Choroid plexus epithelial cell (primary cell): Measurements from ENCODE around the gene NIPSNAP3A.
A peak's percentile ranks its signal among the peaks of the same experiment; 100 is the strongest.

Source experiments
- DNase-seq: peaks from one replicate; pipeline ENCODE4 v3.0.0-alpha.2; 2010; ENCODE audit warnings: low read depth
- H3K4me3 ChIP-seq: 2 replicates; pipeline ENCODE4 v1.5.1; 2011; ENCODE audit warnings: low read depth, mild to moderate bottlenecking, control low read depth, low read length, moderate library complexity
- TF ChIP-seq, protein P1 (sequence below): conservative IDR thresholded peaks from 2 replicates; pipeline ENCODE4 v1.5.1; 2011; ENCODE audit warnings: low read depth, mild to moderate bottlenecking, control low read depth, inconsistent platforms, low read length, moderate library complexity

NIPSNAP3A gene

DNA sequence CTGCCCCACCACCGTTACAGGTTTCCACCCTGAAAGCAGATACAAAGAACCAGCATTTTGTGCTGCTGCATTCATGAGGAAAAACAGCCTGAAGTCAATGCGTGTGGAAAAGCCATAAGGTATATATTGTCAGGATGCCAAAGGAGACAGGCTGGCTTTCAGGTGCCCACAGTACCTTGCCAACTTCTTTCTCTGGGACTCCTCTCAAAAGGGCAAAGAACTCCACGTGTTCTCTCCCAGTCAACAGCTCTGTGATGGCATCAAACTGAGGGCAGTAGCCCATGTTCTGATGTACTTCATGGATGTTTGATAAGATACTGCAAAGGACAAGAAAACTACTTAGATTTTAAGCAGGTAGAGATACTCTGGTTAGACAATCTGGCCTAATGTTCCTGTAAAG, 40.8 kb downstream of the NIPSNAP3A start:
- no peak overlapping the region for H3K4me3 ChIP-seq
- TF ChIP-seq, protein P1, sequence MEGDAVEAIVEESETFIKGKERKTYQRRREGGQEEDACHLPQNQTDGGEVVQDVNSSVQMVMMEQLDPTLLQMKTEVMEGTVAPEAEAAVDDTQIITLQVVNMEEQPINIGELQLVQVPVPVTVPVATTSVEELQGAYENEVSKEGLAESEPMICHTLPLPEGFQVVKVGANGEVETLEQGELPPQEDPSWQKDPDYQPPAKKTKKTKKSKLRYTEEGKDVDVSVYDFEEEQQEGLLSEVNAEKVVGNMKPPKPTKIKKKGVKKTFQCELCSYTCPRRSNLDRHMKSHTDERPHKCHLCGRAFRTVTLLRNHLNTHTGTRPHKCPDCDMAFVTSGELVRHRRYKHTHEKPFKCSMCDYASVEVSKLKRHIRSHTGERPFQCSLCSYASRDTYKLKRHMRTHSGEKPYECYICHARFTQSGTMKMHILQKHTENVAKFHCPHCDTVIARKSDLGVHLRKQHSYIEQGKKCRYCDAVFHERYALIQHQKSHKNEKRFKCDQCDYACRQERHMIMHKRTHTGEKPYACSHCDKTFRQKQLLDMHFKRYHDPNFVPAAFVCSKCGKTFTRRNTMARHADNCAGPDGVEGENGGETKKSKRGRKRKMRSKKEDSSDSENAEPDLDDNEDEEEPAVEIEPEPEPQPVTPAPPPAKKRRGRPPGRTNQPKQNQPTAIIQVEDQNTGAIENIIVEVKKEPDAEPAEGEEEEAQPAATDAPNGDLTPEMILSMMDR = no peak
- no peak for DNase-seq

DNA sequence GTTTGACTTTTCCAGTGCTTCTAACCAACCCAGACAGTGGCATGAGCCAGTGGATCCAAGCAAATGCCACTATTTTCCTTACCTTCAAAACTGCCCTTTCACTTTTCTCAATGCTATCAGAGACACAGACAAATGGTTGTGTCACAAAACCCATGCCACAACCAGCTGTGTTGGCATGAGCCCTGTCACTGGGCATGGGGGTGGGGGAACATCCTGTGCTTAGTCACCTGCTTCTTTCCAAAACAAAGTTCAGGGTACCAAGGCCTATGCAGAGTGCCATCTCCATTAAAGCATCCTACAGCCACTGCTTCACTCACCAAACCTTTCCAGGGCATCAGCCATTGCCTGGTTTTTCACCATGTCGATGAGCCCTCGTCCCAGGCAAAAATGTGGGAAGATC, 46.6 kb downstream of the NIPSNAP3A start:
- TF ChIP-seq, protein P1 = no peak

DNA sequence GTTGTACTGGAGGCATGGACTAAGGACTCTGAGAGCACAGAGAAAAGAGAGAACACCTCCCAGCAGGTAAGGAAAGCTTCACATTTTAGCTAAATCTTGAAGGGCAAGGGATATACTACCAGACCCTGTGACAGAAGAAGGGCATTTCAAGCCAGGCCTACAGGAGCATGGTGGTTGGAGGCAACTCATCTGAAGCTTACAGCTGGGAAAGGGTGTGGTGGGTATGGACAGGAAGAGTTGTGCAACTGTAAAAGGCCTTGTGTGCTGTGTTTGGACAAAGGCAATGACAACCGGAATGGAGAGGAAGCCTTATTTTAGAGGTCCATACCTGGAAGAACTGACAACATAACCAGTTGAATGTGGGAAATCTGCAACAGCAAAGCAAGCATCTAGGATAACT, 47.6 kb downstream of the NIPSNAP3A start:
- TF ChIP-seq, protein P1 = no peak
- peak; percentile 22 for DNase-seq

More for the DNA sequence above, 46.6 kb downstream of the NIPSNAP3A start:
- no peak overlapping the region for H3K4me3 ChIP-seq
- DNase-seq = no peak

DNA sequence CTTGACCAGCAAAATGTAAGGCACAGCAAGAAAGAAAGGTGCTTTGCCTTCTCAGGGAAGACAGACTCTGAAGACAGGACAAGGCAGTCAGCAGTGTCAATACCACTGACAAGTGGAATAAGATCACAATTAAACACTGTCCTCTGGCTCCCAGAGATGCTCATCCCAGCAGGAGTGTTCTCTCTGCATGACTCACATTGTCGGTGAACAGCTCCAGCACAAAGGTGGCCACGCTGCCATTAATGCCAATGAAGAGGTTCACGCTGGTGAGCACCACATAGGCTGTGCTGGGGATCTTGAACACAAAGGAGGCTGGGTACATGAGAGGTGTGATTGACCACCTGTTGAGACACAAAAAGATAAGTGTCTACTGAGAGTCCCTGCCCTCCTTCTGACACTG, 48.4 kb downstream of the NIPSNAP3A start:
- H3K4me3 ChIP-seq = no peak overlapping the region
- TF ChIP-seq, protein P1 = no peak
- DNase-seq = peak; percentile 17

More for the DNA sequence above, 47.6 kb downstream of the NIPSNAP3A start:
- H3K4me3 ChIP-seq = no peak overlapping the region

DNA sequence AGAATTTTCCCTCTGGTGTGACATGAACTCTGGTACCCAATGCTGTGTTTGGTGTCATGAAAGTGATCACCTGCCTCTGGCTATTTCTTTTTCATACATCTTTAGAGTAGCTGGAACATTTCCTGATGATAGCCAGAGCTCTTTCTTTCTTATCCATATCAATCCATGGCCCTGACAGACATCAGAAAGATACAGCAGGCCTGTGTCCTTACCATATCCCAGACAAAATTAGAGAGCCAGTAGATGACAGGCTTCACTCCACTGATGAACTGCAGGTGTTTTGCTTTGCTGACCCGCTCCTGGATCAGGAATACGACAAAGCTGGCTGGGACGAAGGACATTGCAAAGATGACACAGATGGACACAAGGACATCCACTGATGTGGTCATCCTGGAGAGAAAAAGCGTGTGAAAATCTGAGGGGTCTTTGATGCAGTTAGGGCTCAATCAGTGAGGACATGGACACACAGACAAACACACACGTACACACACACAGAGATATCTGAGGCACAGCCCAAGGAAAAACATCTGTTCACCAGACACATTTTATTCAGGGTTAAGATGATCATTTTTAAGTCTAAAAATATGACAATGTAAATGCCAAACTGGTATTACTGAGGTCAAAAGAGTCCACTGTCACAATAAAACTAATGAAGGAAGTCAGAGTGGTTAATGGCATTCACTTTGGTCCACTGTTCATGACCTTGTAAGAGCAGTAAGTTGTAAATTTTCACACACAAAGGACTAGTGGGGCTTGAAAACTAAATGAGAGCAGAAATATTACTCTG, 50.9 kb downstream of the NIPSNAP3A start:
- H3K4me3 ChIP-seq = no peak overlapping the region
- DNase-seq = no peak
- TF ChIP-seq, protein P1 = no peak

GRCh38 chr9:104800068-104800785, 52.7 kb downstream of the NIPSNAP3A start:
- TF ChIP-seq, protein P1 = no peak

More at GRCh38 chr9:104800068-104800785, 52.7 kb downstream of the NIPSNAP3A start:
- no peak for DNase-seq
- H3K4me3 ChIP-seq = no peak overlapping the region
